Right renal pelvis (tissue), 4 donors: ENCODE results near the gene ZNF646. TPM values are rescaled to one million over a fixed set of nuclear protein-coding genes. Genes with fewer than 3 reads are reported as not detected.

ENCODE experiments used
- DNase-seq, 4 donors: peaks; one replicate each; pipeline ENCODE4 v3.0.0-alpha.2; 2013; ENCODE audit warnings: low read depth in 4 of 4, low spot score in 3 of 4, missing footprints in 1 of 4
- polyA plus RNA-seq, 4 donors: library from polyadenylated mRNA; unstranded; fragments of 120-200 nt; gene quantifications; one replicate each; pipeline ENCODE4 v1.2.1, GENCODE V29; 2013; ENCODE audit not compliant: insufficient read length in 4 of 4

Gene ZNF646
- polyA plus RNA-seq, 4 donors, result 11.2 to 14.5 (median 13.0) TPM

GRCh38 chr16:31128711-31129567, 54.7 kb downstream of the ZNF646 start:
- no peak for DNase-seq

- DNase-seq, result no peak
Measured at GRCh38 chr16:31129568-31130335, 55.5 kb downstream of the ZNF646 start.

DNA sequence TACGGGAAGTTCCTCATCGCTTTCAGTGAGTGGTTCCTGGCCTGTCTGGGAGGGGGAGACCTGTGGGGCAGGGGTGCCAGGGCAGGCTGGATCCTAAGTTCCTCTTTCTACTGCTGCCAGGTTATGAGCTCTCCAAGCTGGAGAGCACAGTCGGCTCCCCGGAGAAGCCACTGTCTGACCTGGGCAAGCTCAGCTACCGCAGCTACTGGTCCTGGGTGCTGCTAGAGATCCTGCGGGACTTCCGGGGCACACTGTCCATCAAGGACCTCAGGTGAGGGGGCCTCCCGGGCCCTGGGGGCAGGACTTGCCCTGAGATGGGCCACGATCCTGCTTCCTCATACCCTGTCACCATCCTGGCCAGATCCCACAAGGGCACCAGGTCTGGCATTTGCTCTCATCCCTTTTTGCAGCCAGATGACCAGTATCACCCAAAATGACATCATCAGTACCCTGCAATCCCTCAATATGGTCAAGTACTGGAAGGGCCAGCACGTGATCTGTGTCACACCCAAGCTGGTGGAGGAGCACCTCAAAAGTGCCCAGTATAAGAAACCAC, 56.2 kb downstream of the ZNF646 start:
- no peak for DNase-seq

GRCh38 chr16:31130899-31131298, 56.7 kb downstream of the ZNF646 start:
- DNase-seq, result no peak

DNA sequence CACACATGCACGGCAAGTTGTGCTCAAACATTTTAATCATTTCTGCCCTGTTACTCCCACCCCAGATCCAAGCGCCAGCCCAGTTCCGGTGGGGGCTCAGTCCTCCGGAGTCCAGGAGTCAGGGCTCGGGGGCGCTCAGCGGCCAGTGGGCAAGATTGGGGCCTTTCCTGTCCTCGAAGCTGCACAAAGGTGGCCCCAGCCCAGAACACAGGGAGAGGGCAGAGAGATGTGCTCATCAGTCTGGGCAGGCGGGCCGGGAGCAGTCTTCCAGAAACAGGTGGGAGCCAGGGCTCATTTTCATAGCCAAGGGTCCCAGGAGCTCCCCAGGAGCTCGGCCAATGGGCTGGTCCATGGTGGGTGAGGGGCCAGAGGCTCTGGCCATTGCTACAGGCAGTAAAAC, 57.2 kb downstream of the ZNF646 start:
- no peak for DNase-seq

- DNase-seq, result no peak
Measured at GRCh38 chr16:31131841-31132271, 57.6 kb downstream of the ZNF646 start.

- DNase-seq, result no peak
Measured at GRCh38 chr16:31132303-31132979, 58.2 kb downstream of the ZNF646 start.

DNA sequence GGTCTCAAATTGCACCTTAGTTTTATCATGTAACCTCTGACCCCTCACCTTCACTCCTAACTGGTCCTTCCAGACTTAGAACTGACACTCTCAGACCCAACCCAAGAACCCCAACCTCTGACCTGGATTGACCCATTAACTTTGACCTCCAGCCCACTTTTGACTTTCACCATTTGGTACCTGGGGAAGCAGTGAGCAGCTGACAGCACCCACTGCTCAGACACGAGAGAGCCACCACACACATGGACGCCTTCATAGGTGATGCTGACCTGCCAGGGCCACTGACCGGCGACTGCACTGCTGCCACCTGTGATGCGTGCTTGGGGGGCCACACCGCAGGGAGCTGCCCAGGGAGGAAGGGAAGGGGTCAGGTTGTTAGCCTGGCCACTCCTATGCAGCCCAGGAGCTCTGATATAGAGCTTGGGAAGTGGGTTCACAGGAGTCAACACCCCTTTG, 58.9 kb downstream of the ZNF646 start:
- no peak for DNase-seq

Other genes starting within 250 kb of the ZNF646 start
- gene BCL7C, start 180.3 kb upstream of the ZNF646 start, polyA plus RNA-seq, result 10 to 100 TPM; 39.5 to 50.6 (median 42.1) TPM
- gene CTF1, start 177.8 kb upstream of the ZNF646 start, polyA plus RNA-seq, result 1 to 10 TPM; 6.6 to 7.5 (median 7.3) TPM
- gene FBXL19, start 150.8 kb upstream of the ZNF646 start, polyA plus RNA-seq, result 10 to 100 TPM; 18.4 to 33.3 (median 23.6) TPM
- gene ORAI3, start 125.4 kb upstream of the ZNF646 start, polyA plus RNA-seq, result 10 to 100 TPM; 18.9 to 24.1 (median 20.3) TPM
- 10 to 100 TPM; 15.9 to 19.2 (median 16.4) TPM for gene SETD1A, start 116.7 kb upstream of the ZNF646 start, polyA plus RNA-seq
- gene HSD3B7, start 89.2 kb upstream of the ZNF646 start, polyA plus RNA-seq, result 10 to 100 TPM in 1 of 4 donors, 1 to 10 TPM in 3; 9.4 to 10.1 (median 9.7) TPM
- gene STX1B, start 63.8 kb upstream of the ZNF646 start, polyA plus RNA-seq, result 1 to 10 TPM in 3 of 4 donors, under 1 TPM in 1; 0.73 to 2.1 (median 1.2) TPM
- gene STX4, start 40.9 kb upstream of the ZNF646 start, polyA plus RNA-seq, result 10 to 100 TPM; 31.8 to 41.9 (median 35.2) TPM
- 1 to 10 TPM; 3.9 to 7.6 (median 4.5) TPM for gene ZNF668, start 182 bp upstream of the ZNF646 start, polyA plus RNA-seq
- 1 to 10 TPM; 1.1 to 1.4 (median 1.2) TPM for gene PRSS53, start 14.5 kb downstream of the ZNF646 start, polyA plus RNA-seq
- gene VKORC1, start 20.4 kb downstream of the ZNF646 start, polyA plus RNA-seq, result 10 to 100 TPM; 64.9 to 90.5 (median 71.9) TPM
- 10 to 100 TPM; 32.9 to 50.8 (median 35.8) TPM for gene BCKDK, start 34.0 kb downstream of the ZNF646 start, polyA plus RNA-seq
- 10 to 100 TPM; 63.3 to 68.3 (median 67.3) TPM for gene KAT8, start 43.2 kb downstream of the ZNF646 start, polyA plus RNA-seq
- gene PRSS8, start 61.3 kb downstream of the ZNF646 start, polyA plus RNA-seq, result 10 to 100 TPM; 58.9 to 87.4 (median 63.5) TPM
- 1 to 10 TPM; 1.2 to 1.8 (median 1.6) TPM for gene PRSS36, start 75.6 kb downstream of the ZNF646 start, polyA plus RNA-seq
- 100 to 1,000 TPM; 601 to 671 (median 647) TPM for gene FUS, start 105.7 kb downstream of the ZNF646 start, polyA plus RNA-seq
- 10 to 100 TPM in 3 of 4 donors, 1 to 10 TPM in 1; 9.1 to 13.4 (median 10.9) TPM for gene PYCARD, start 128.3 kb downstream of the ZNF646 start, polyA plus RNA-seq
- under 1 TPM; 0.08 to 0.17 (median 0.11) TPM for gene TRIM72, start 139.7 kb downstream of the ZNF646 start, polyA plus RNA-seq
- not detected for gene PYDC1, start 142.7 kb downstream of the ZNF646 start, polyA plus RNA-seq
- 1 to 10 TPM; 1.4 to 2.6 (median 1.8) TPM for gene ITGAM, start 185.6 kb downstream of the ZNF646 start, polyA plus RNA-seq